Immature natural killer cell (primary cell): ENCODE results near the gene RAB6C. TPM values are rescaled to one million over a fixed set of nuclear protein-coding genes. Genes with fewer than 3 reads are reported as not detected.
"Not testable (repeated sequence)": the region's sequence is repeated elsewhere in the genome, so short reads cannot be mapped to it uniquely, and the experiment has no call there.

ENCODE experiments used
- DNase-seq, 3 donors: peaks; one replicate each; pipeline ENCODE4 v3.0.0; 2022; ENCODE audit warnings: mixed read lengths in 1 of 3
- H3K27ac Mint-ChIP-seq, 6 donors: one replicate each; pipeline ENCODE4 v1.8.0; 2020; ENCODE audit warnings: mixed read lengths in 6 of 6, mild to moderate bottlenecking in 5 of 6, inconsistent platforms in 4 of 6, moderate library complexity in 3 of 6
- H3K27me3 Mint-ChIP-seq, 3 donors: one replicate each; pipeline ENCODE4 v1.8.0; 2020 to 2021; ENCODE audit warnings: low read depth in 3 of 3, mild to moderate bottlenecking in 3 of 3, mixed read lengths in 3 of 3, moderate library complexity in 3 of 3, inconsistent platforms in 1 of 3
- H3K36me3 Mint-ChIP-seq, 3 donors: one replicate each; pipeline ENCODE4 v1.8.0; 2020; ENCODE audit warnings: mixed read lengths in 3 of 3, inconsistent platforms in 2 of 3, mild to moderate bottlenecking in 2 of 3
- H3K4me1 Mint-ChIP-seq, 2 donors: one replicate each; pipeline ENCODE4 v1.8.0; 2020; ENCODE audit warnings: inconsistent platforms in 2 of 2, mild to moderate bottlenecking in 2 of 2, mixed read lengths in 2 of 2, moderate library complexity in 1 of 2
- H3K4me3 Mint-ChIP-seq, 5 donors: one replicate each; pipeline ENCODE4 v1.8.0; 2020; ENCODE audit warnings: mild to moderate bottlenecking in 5 of 5, mixed read lengths in 5 of 5, inconsistent platforms in 3 of 5, moderate library complexity in 3 of 5
- H3K9me3 Mint-ChIP-seq, 6 donors: one replicate each; pipeline ENCODE4 v1.8.0; 2020; ENCODE audit warnings: mild to moderate bottlenecking in 6 of 6, mixed read lengths in 6 of 6, inconsistent platforms in 4 of 6, moderate library complexity in 3 of 6
- polyA plus RNA-seq, 3 donors: library from polyadenylated mRNA; unstranded; fragments of 300-500 nt; fragmentation: Illumina TruSeq; gene quantifications; one replicate each; pipeline ENCODE4 v1.2.3, GENCODE V29; 2021

Gene RAB6C
- polyA plus RNA-seq, 3 donors from 2014 or later = not detected

DNA sequence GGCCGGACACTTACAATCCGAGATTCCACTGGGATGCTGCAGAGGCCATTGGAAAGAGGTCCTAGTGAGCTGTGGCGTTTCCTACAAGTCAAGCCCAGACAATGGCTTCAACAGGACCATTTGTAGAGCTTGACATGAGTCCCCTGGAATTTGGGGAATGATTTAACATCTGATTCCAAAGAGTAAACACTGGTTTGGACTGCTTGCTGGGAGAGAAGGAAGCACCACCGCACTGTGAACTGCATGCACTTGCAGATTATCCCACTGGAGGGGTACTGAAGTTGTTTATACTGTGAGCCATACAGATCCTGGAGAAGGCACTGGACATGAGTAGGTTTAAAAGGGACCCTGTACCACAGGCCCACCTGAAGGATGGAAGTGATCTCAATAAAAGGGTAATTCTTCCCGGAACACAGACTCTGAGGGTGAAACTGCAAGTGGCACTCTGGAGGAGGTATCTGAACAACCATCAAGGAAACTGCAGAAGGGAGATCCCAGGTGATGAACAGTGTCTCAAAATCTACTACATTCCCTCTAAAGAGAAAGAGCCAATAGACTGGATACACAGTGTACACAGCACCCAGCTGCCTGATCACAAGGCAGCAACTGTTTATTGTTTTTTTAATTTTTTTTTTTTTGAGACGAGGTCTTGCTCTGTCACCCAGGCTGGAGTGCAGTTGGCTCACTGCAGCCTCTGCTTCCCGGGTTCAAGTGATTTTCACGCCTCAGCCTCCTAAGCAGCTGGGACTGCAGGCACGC lies 4.3 kb upstream of the RAB6C start:
- Mint-ChIP-seq H3K27me3 (peaks cover 3 to 17% (median 5%) of the 10 kb centered on the region in 3 donors), H3K4me1 (peaks cover 7 to 14% of the 10 kb centered on the region in 2 donors)

DNA sequence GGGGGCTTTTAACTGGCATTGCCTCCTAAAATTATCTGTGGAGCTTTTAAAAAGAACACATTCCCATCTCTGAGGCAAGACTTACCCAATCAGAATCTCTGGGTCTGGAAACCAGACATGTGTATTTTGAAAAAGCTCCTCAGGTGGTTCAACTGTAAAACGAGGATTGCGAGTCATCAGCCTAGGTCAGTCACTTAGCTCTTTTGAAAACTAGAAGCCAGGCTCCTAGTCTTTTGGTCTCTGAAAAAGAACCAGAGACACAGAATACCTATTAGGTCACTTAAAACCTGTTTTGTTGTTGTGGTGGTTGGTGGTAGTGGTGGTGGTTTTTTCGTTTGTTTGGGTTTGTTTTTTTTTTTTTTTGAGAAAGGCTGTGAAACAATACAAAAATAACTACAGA lies 2.5 kb upstream of the RAB6C start:
- Mint-ChIP-seq H3K4me1 (peaks cover 9 to 19% of the 10 kb centered on the region in 2 donors), H3K9me3 (peaks cover 0 to 14% (median 0%) of the 10 kb centered on the region in 6 donors), H3K27me3 (peaks cover 5 to 22% (median 9%) of the 10 kb centered on the region in 3 donors)
- H3K4me3 Mint-ChIP-seq, DNase-seq, H3K36me3 Mint-ChIP-seq, H3K27ac Mint-ChIP-seq: not testable (repeated sequence)

More for the DNA sequence above, 4.3 kb upstream of the RAB6C start:
- H3K36me3 Mint-ChIP-seq = peaks cover 0 to 5% (median 0%) of the 10 kb centered on the region in 3 donors
- peaks cover 0 to 9% (median 0%) of the 10 kb centered on the region in 6 donors for H3K9me3 Mint-ChIP-seq
- DNase-seq = no peak
- H3K4me3 Mint-ChIP-seq = no peak overlapping the region
- H3K27ac Mint-ChIP-seq = no peak overlapping the region

DNA sequence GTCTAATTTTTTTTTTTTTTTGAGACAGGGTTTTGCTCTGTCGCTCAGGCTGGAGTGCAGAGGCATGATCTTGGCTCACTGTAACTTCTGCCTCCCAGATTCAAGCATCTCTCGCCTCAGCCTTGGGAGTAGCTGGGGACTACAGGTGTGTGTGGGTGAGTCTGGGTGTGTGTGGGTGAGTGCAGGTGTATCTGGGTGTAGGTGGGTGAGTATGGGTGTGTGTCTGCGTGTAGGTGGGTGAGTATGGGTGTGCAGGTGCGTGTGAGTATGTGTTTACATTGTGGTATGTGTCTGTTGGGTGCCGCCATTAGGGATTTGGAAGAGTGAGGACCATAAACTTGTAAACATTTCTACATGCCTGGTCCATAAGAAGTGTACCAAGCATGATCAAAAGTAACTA lies 1.5 kb upstream of the RAB6C start:
- Mint-ChIP-seq H3K4me3 (peak overlapping the region in 1 of 5 donors; percentile 1), H3K27me3 (peaks cover 5 to 22% (median 11%) of the 10 kb centered on the region in 3 donors), H3K27ac (no peak overlapping the region), H3K4me1 (peaks cover 9 to 19% of the 10 kb centered on the region in 2 donors), H3K36me3 (peaks cover 0 to 8% (median 0%) of the 10 kb centered on the region in 3 donors), H3K9me3 (peaks cover 0 to 14% (median 0%) of the 10 kb centered on the region in 6 donors)
- no peak for DNase-seq

DNA sequence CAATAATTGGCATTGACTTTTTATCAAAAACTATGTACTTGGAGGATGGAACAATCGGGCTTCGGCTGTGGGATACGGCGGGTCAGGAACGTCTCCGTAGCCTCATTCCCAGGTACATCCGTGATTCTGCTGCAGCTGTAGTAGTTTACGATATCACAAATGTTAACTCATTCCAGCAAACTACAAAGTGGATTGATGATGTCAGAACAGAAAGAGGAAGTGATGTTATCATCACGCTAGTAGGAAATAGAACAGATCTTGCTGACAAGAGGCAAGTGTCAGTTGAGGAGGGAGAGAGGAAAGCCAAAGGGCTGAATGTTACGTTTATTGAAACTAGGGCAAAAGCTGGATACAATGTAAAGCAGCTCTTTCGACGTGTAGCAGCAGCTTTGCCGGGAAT lies 780 bp downstream of the RAB6C start:
- Mint-ChIP-seq H3K4me1 (peaks cover 9 to 19% of the 10 kb centered on the region in 2 donors), H3K9me3 (peaks cover 0 to 14% (median 0%) of the 10 kb centered on the region in 6 donors), H3K4me3 (peak overlapping the region in 4 of 5 donors; percentile 3 to 81 (median 49)), H3K27me3 (peaks cover 3 to 17% (median 13%) of the 10 kb centered on the region in 3 donors), H3K27ac (peak overlapping the region in 2 of 6 donors; percentile 77 to 92)
- DNase-seq = peak in 1 of 3 donors; percentile 9
- not testable (repeated sequence) for H3K36me3 Mint-ChIP-seq

DNA sequence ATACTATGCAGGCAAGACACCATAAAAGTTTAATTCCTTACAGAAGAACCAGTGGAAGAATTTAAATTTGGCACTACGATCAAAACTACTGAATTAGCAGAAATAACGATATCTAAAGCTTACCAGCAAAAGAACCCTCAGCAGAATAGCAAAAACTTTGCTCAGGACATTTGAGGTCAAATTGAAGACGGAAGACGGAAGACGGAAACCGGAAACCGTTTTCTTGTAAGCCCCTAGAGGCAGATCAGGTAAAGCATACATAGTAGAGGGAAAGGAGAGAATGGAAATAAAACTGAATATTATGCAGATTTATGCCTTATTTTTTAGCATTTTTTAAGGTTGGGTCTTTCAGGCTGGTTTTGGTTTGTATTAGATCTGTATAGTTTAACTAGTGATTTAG lies 2.2 kb downstream of the RAB6C start:
- peaks cover 3 to 17% (median 13%) of the 10 kb centered on the region in 3 donors for H3K27me3 Mint-ChIP-seq
- peaks cover 9 to 19% of the 10 kb centered on the region in 2 donors for H3K4me1 Mint-ChIP-seq
- not testable (repeated sequence) for H3K36me3 Mint-ChIP-seq
- peak in 1 of 3 donors; percentile 9 for DNase-seq
- peaks cover 0 to 14% (median 0%) of the 10 kb centered on the region in 6 donors for H3K9me3 Mint-ChIP-seq
- H3K4me3 Mint-ChIP-seq = peak overlapping the region in 1 of 5 donors; percentile 68
- peak overlapping the region in 2 of 6 donors; percentile 32 to 81 for H3K27ac Mint-ChIP-seq

DNA sequence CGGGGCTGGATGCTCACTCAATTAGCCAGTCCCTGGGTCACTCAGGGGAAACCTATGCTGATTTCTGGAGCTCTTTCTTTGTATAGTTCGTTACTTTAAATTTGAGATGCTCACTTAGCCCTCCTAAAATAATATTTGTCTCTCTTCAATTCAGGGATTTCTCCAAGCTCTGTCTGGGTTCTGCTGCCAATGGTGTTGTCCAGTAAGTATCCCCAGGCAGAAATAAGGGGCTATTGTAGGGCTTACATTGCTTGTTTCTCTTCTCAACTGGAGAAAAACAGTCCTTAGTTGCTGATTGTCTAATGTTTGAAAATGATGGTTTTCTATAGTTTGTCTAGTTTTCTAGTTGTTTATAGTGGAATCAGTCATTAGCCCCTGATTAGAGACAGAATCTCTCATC lies 5.0 kb downstream of the RAB6C start:
- Mint-ChIP-seq H3K27ac (no peak overlapping the region), H3K36me3 (peaks cover 0 to 3% (median 0%) of the 10 kb centered on the region in 3 donors), H3K4me3 (no peak overlapping the region), H3K4me1 (peaks cover 4 to 9% of the 10 kb centered on the region in 2 donors), H3K9me3 (peaks cover 0 to 7% (median 0%) of the 10 kb centered on the region in 6 donors), H3K27me3 (peaks cover 2 to 10% (median 5%) of the 10 kb centered on the region in 3 donors)
- no peak for DNase-seq

DNA sequence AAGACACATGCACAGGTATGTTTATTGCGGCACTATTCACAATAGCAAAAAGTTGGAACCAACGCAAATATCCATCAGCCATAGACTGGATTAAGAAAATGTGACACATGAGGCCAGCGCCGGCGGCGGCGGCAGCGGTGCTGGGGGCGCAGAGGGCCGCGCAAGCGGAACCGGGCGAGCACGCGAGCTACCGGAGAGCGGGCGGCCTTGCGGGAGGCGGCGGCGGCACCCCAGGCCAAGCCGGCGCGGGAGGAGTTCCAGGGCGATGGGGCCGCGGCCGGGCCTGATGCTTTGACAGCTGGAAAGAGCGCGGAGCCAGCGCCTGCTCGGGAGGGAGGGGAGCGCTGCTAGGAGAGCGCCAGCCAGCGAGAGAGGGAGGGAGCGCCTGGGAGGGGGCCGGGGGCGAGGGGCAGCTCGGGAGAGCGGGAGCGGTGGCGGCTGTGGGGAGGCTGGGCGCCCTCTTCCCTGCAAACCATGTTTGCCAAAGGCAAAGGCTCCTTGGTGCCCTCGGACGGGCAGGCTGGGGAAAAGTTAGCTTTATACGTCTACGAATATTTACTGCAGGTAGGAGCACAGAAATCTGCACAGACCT lies 13.0 kb downstream of the RAB6C start:
- not testable (repeated sequence) for DNase-seq, H3K4me1 Mint-ChIP-seq, H3K36me3 Mint-ChIP-seq, H3K4me3 Mint-ChIP-seq, H3K27ac Mint-ChIP-seq, H3K9me3 Mint-ChIP-seq
- peaks cover 7 to 20% (median 8%) of the 10 kb centered on the region in 3 donors for H3K27me3 Mint-ChIP-seq

DNA sequence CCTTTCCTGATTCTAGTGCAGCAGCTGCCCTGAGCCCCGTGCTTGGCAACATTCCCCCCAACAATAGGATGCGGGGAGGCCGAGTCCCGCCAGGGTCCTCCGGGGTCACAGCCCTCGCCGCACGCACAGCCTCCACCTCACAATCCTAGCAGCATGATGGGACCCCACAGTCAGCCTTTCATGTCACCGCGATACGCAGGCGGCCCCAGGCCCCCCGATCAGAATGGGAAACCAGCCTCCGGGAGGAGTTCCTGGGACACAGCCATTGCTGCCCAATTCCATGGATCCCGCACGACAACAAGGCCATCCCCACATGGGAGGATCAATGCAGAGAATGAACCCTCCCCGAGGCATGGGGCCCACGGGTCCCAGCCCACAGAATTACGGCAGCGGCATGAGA lies 13.7 kb downstream of the RAB6C start:
- not testable (repeated sequence) for H3K4me1 Mint-ChIP-seq

DNA sequence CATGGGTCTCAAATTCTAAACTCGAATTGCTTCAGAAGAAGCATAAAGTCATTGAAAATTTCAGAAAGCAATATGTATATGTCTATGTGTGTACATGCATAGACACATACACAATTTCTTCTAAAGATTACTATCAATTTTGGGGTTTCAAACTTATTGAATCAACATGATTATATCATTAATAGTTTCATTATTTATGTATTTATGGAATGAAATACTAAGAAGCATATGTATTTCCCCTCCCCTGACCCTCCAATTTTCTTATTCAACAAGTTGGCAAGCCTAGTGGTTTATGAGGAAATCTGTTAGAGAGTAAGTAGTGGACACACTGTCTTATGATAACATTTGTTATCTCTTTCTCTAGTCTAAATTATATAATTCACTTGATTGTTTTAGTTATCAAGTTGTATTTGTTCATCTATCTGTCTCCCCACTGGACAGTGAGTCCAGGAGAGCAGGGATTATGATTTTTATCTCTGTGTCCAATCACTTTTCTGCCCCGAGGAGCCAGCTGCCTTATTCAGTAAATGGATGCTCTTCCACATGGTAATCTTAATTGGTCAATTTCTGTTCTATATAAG lies 17.3 kb downstream of the RAB6C start:
- H3K4me1 Mint-ChIP-seq, H3K9me3 Mint-ChIP-seq, H3K36me3 Mint-ChIP-seq, H3K4me3 Mint-ChIP-seq, H3K27ac Mint-ChIP-seq, DNase-seq: not testable (repeated sequence)
- H3K27me3 Mint-ChIP-seq = peaks cover 0 to 18% (median 7%) of the 10 kb centered on the region in 3 donors

More for the DNA sequence above, 13.7 kb downstream of the RAB6C start:
- H3K27me3 Mint-ChIP-seq = peaks cover 8 to 20% (median 9%) of the 10 kb centered on the region in 3 donors
- H3K27ac Mint-ChIP-seq, DNase-seq, H3K9me3 Mint-ChIP-seq, H3K36me3 Mint-ChIP-seq, H3K4me3 Mint-ChIP-seq: not testable (repeated sequence)

DNA sequence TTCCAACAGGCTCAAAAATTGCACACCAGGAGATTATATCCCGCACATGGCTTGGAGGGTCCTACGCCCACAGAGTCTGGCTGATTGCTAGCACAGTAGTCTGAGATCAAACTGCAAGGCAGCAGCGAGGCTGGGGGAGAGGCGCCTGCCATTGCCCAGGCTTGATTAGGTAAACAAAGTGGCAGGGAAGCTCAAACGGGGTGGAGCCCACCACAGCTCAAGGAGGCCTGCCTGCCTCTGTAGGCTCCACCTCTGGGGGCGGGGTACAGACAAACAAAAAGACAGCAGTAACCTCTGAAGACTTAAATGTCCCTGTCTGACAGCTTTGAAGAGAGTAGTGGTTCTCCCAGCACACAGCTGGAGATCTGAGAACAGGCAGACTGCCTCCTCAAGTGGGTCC lies 19.3 kb downstream of the RAB6C start:
- DNase-seq, H3K4me3 Mint-ChIP-seq, H3K36me3 Mint-ChIP-seq, H3K27ac Mint-ChIP-seq, H3K4me1 Mint-ChIP-seq, H3K9me3 Mint-ChIP-seq: not testable (repeated sequence)
- peaks cover 0 to 12% (median 7%) of the 10 kb centered on the region in 3 donors for H3K27me3 Mint-ChIP-seq

DNA sequence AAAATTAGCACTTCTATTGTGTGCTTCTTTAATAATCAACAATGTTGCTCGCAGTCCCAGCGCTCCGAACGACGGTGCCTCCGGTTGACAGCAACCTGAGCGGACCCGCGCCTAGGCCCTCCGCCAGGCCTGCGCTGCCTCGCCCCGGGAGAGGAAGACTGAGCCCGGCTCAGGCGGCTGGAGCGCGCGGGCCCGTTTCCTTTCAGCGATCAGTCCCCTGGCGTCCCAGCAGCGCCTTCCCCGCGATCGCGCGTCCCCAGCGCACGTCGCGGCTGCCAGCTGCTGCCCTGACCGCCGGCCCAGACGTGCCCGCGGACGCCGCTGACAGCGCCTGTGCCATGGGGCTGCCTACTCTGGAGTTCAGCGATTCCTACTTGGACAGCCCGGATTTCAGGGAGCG lies 26.4 kb downstream of the RAB6C start:
- not testable (repeated sequence) for DNase-seq, H3K27me3 Mint-ChIP-seq

DNA sequence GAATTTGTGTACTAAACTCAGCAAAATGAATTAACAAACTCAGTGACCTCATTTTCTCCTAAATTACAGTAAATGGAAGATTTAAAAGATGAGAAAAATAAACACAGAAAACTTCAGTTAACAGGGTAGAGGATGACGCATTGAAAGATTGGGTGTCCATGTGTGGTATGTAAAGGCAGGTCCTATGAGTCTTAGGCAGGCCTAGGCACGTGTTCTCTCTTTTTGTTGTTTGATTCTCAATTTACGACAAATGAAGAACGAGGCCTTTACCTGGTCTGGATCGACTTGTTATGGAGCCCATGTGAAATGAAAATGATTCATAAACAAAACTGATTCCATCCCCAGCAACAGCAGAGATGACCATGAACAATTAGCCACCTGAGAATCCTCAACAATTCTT lies 37.2 kb downstream of the RAB6C start:
- not testable (repeated sequence) for H3K27ac Mint-ChIP-seq, DNase-seq, H3K36me3 Mint-ChIP-seq, H3K4me1 Mint-ChIP-seq, H3K4me3 Mint-ChIP-seq
- Mint-ChIP-seq H3K27me3 (peaks cover 0 to 14% (median 7%) of the 10 kb centered on the region in 3 donors), H3K9me3 (peaks cover 0 to 17% (median 4%) of the 10 kb centered on the region in 6 donors)

More for the DNA sequence above, 26.4 kb downstream of the RAB6C start:
- not testable (repeated sequence) for H3K36me3 Mint-ChIP-seq, H3K9me3 Mint-ChIP-seq, H3K4me3 Mint-ChIP-seq, H3K4me1 Mint-ChIP-seq, H3K27ac Mint-ChIP-seq

DNA sequence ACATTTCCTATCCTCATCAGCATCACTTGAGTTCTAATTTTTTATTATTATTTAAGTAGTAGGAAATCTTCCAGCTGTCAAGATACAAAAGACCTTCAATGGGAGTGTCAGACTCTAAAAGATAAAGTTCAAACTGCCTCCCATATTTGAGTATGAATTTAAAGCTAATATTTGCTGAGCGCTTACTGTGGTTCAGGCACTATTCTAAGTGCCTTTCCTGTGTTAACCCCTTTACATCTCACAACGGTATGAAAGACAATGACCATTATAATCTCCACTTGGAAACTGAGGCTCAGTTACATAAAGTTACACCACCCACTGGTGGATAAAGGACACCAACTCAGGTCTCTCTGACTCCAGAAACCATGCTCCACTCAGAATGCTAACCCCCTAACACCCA lies 39.9 kb downstream of the RAB6C start:
- Mint-ChIP-seq H3K9me3 (peaks cover 0 to 10% (median 3%) of the 10 kb centered on the region in 6 donors), H3K4me3 (no peak overlapping the region), H3K4me1 (no peaks in the 10 kb centered on the region), H3K27ac (no peak overlapping the region), H3K36me3 (no peaks in the 10 kb centered on the region), H3K27me3 (peaks cover 0 to 9% (median 7%) of the 10 kb centered on the region in 3 donors)
- DNase-seq = no peak

DNA sequence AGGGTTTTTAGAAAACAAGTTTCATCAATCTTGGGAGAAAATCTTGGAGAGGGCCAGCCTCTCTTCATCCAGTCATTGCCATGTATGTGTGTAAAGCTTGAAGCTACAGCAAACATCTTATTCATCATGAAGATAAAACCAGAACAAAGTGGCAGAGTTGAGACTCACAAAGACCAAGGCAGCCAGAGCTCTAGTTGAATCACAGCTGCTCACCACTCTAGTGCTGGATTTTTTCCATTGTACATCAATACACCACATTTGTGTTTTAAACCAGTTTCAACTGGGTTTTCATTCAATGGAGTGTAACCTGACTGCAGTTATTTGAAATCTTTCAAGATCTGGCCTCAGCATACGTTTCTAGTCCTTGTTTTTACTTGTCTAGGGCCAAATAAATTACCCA lies 40.6 kb downstream of the RAB6C start:
- H3K27ac Mint-ChIP-seq, H3K36me3 Mint-ChIP-seq, H3K4me1 Mint-ChIP-seq, H3K9me3 Mint-ChIP-seq, H3K27me3 Mint-ChIP-seq, H3K4me3 Mint-ChIP-seq, DNase-seq: not testable (repeated sequence)
